Measurements from ENCODE around the gene STOML1. TPM values are rescaled to one million over a fixed set of nuclear protein-coding genes. Genes with fewer than 3 reads are reported as not detected.

Gene STOML1
- polyA plus RNA-seq, 3 donors, result 9.5 to 10.5 (median 10.3) TPM

DNA sequence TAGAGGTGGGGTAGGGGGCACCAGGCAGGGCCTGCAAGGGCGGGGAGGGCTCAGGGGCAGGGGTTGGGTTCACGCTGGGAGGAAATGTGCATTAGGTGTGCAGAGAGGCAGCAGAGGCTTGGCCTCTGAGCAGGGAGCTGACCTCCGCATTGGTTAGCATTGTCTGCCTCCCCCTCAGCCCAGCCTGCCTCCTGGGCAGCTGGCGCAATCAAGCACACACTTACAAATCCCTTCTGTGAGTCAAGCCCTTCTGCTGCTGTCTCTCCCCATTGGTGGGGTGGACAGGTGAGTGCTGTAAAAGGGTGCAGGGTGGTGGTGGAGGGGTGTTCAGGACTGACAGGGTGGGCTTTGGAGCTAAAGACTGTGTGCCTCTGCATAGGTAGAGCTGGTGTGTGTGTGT lies 56.5 kb downstream of the STOML1 start:
- no peak for DNase-seq (ENCODE audit: low read depth in 3 of 3, low spot score in 2 of 3)

DNA sequence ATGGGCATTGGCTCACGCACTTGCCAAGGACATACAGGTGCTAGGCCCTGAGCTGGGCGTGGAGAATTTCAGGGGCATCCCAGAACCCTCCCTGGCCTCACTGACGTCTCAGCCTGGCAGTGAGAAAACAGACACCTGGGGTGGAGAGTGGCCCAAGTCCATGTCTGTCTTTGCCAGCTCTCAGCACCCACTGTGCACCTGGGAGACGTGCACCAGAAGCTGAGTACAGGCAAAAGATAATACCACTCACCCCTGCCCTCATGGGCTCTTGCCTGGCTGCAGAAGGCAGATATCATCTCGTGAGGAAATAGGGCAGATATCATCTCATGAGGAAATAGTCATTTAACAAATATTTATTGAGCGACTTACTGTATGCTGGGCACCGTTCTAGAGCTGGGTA lies 57.8 kb downstream of the STOML1 start:
- DNase-seq (ENCODE audit: low read depth in 3 of 3, low spot score in 2 of 3), result no peak

DNA sequence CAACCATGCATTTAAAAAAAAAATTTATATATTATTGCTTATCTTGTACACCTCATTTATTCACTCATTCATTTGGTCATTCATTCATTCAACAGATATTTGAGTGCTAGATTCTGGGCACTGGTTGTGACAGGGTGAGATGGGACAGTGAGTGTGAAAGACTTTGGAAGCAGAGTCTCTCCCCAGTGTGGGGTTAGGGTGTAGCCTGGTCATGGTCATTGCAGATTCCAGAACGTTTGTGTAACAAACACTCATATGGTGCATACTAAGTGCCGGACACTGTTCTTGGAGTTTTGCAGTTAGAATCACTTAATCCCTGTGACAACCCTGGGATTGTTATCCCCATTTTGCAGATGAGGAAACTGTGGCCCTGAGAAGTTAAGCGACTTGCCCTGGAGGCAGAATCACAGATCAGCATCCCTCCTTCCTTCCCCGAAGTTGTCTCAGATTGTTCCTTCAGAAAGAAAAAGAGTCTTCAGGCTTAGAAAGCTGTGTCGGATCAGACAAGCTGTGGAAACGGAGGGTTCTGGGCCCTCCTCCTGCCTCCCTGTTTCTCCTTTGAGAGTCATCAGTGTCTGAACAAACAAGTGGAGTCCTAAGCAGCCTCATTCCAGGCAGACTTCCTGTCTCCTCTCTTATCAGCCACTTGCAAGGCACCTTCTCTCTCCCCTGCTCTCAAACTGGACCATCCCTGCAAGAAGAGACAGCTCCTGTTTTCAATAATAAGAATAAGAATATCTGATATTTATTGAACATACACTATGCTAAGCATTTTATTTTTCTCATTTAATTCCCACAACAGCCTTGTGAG lies 59.5 kb downstream of the STOML1 start:
- no peak for DNase-seq (ENCODE audit: low read depth in 3 of 3, low spot score in 2 of 3)

DNA sequence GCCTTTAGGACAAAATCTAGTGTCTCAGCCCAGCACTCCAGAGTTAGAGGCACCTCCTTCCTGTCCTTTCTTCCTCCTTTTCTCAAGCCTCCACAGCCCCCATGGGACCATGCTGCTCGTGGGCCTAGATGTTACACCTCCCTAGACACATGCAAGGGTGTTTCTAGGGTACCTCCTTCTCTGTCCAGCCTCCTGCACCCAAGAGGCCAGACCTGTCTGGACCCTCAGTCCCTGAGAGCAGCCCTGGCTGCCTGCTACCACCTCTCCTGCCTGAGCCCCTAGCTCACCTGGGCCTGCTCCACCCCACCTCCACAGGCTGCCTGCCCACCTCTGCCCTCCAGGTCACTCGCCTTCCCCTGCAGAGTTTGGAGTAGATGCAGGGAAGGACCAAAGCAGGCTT lies 60.7 kb downstream of the STOML1 start:
- DNase-seq (ENCODE audit: low read depth in 3 of 3, low spot score in 2 of 3), result no peak

DNA sequence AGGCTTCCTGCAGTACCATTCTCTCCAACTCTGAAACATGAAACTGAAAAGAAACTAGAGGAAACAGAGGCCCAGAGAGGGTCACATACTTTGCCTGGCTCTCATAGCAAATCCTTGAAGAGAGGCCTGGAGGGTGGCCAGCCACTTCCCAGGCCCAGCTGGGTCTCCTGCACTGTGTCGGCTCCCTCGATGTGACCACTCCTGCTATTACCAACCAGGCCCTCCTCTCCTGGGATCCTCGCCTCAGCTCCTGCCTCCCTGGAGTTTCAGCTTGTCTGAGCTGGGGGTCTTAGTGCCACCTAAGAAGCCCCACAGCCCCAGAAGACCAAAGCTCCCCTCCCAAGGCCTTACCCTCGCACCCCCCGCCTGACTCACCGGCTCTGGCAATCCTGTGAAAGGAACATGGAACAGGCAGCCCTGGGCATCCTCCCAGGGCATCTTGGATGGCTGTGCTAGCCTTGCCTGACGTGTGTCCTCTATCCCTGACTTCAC lies 61.3 kb downstream of the STOML1 start:
- DNase-seq (ENCODE audit: low read depth in 3 of 3, low spot score in 2 of 3), result no peak

DNA sequence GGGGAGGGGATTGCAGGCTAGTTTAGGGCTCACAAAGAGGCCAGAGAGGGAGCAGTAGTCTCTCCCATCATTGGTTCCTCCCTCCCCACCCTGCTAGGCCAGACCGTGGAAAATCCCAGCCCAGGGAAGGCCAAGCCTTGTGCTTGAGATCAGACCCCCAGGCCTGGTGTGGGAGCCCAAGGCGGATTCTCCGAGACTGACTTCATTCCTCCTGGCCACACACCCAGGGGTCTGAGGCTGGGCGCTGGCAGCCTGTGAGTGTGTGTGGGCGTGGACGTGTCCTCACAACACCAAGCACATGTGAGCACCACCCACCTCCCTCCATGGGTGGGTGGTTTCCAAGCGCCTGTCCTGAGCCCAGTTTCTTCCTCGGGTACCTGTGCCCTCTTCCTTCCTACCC lies 61.7 kb downstream of the STOML1 start:
- DNase-seq (ENCODE audit: low read depth in 3 of 3, low spot score in 2 of 3), result no peak

DNA sequence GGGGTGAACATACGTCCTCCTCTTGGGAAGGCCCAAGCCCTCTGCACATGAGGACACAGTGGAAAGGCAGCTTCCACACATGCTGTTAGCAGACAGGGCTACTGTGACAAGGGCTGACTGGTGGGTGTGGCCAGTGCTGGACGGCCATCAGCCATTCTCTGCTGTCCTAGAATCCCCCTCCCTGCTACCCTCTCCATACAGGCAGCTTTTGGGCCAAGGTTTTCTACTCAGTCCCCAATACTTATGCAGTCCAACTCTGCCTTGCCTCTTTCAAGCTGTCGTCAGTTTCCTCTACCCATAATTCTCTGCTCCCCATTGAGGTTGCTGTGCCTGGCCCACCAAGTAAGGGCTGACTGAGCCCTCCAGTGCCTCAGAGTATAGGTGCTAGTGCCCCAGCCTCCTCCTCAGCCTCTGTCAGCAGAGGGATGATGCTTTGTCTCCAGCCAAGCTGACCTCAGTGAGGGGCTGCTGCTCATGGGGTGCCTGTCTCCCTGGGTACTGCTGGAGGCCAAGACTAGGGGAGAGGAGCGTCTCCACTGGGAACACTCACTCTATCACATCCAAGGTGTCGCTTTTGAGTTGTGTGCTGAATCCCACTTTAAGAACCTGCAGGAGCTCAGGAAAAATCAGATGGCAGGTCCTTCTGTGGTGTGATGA lies 63.0 kb downstream of the STOML1 start:
- no peak for DNase-seq (ENCODE audit: low read depth in 3 of 3, low spot score in 2 of 3)

Other genes with a start within 250 kb of the STOML1 start
- gene INSYN1, start 238.9 kb downstream of the STOML1 start, polyA plus RNA-seq (ENCODE audit: insufficient read length in 3 of 3), result 10 to 100 TPM; 11.5 to 18.9 (median 13.9) TPM
- gene TBC1D21, start 118.7 kb downstream of the STOML1 start, polyA plus RNA-seq (ENCODE audit: insufficient read length in 3 of 3), result not detected
- gene LOXL1, start 65.8 kb downstream of the STOML1 start, polyA plus RNA-seq (ENCODE audit: insufficient read length in 3 of 3), result 10 to 100 TPM; 86.3 to 88.4 (median 88.1) TPM
- 10 to 100 TPM; 20.2 to 24.3 (median 23.4) TPM for gene PML, start 2.4 kb upstream of the STOML1 start, polyA plus RNA-seq (ENCODE audit: insufficient read length in 3 of 3)
- gene GOLGA6A, start 90.3 kb upstream of the STOML1 start, polyA plus RNA-seq (ENCODE audit: insufficient read length in 3 of 3), result under 1 TPM; 0.04 to 0.36 (median 0.26) TPM
- under 1 TPM; 0.54 to 0.75 (median 0.67) TPM for gene ISLR2, start 138.3 kb upstream of the STOML1 start, polyA plus RNA-seq (ENCODE audit: insufficient read length in 3 of 3)
- 10 to 100 TPM; 49.7 to 54.6 (median 51.7) TPM for gene ISLR, start 181.4 kb upstream of the STOML1 start, polyA plus RNA-seq (ENCODE audit: insufficient read length in 3 of 3)
- gene STRA6, start 210.5 kb upstream of the STOML1 start, polyA plus RNA-seq (ENCODE audit: insufficient read length in 3 of 3), result 10 to 100 TPM; 20.4 to 30.0 (median 27.3) TPM
- gene CCDC33, start 244.0 kb upstream of the STOML1 start, polyA plus RNA-seq (ENCODE audit: insufficient read length in 3 of 3), result 1 to 10 TPM; 3.9 to 4.7 (median 3.9) TPM